Activated CD4-positive, alpha-beta T cell treated with anti-CD3 and anti-CD28 coated beads for 1 hour (primary cell): ENCODE results near the gene DPP4.
"Not testable (repeated sequence)": the region's sequence is repeated elsewhere in the genome, so short reads cannot be mapped to it uniquely, and the experiment has no call there.

Experiments used
- DNase-seq: peaks from one replicate; pipeline ENCODE4 v3.0.0-alpha.2; 2020

Gene DPP4

GRCh38 chr2:162053808-162054155 is 20.2 kb downstream of the DPP4 start:
- DNase-seq: no peak

GRCh38 chr2:162053066-162053807 is 20.8 kb downstream of the DPP4 start:
- no peak for DNase-seq

GRCh38 chr2:162050513-162050961 is 23.5 kb downstream of the DPP4 start:
- DNase-seq: no peak

- DNase-seq: not testable (repeated sequence)
Measured at GRCh38 chr2:162049089-162049488, 24.9 kb downstream of the DPP4 start.

GRCh38 chr2:162044586-162044985 is 29.4 kb downstream of the DPP4 start:
- no peak for DNase-seq

- DNase-seq: no peak
Measured at GRCh38 chr2:162043132-162043531, 30.9 kb downstream of the DPP4 start.

- no peak for DNase-seq
Measured at GRCh38 chr2:162041485-162041884, 32.5 kb downstream of the DPP4 start.

- no peak for DNase-seq
Measured at GRCh38 chr2:162038725-162039124, 35.3 kb downstream of the DPP4 start.

- DNase-seq: no peak
Measured at GRCh38 chr2:162037886-162038285, 36.1 kb downstream of the DPP4 start.

- DNase-seq: no peak
Measured at GRCh38 chr2:162037028-162037795, 36.8 kb downstream of the DPP4 start.

GRCh38 chr2:162035981-162036380 is 38.0 kb downstream of the DPP4 start:
- no peak for DNase-seq

GRCh38 chr2:162030363-162031190 is 43.4 kb downstream of the DPP4 start:
- no peak for DNase-seq

- DNase-seq: no peak
Measured at GRCh38 chr2:162029287-162029901, 44.6 kb downstream of the DPP4 start.

GRCh38 chr2:162028511-162028910 is 45.5 kb downstream of the DPP4 start:
- DNase-seq: no peak

GRCh38 chr2:162025121-162025911 is 48.7 kb downstream of the DPP4 start:
- no peak for DNase-seq

GRCh38 chr2:162022290-162022945 is 51.6 kb downstream of the DPP4 start:
- DNase-seq: no peak

- DNase-seq: no peak
Measured at GRCh38 chr2:162021516-162022058, 52.4 kb downstream of the DPP4 start.

GRCh38 chr2:162018530-162018929 is 55.5 kb downstream of the DPP4 start:
- DNase-seq: no peak

- no peak for DNase-seq
Measured at GRCh38 chr2:162017233-162017632, 56.8 kb downstream of the DPP4 start.

GRCh38 chr2:162016080-162016479 is 57.9 kb downstream of the DPP4 start:
- DNase-seq: no peak

GRCh38 chr2:162014751-162015150 is 59.3 kb downstream of the DPP4 start:
- no peak for DNase-seq
